GM10266 (cell line): ENCODE results near the gene EPM2A.

Experiments
- DNase-seq: peaks from one replicate; pipeline ENCODE4 v3.0.0; 2012; ENCODE audit errors: extremely low spot score
- CTCF ChIP-seq: IDR thresholded peaks from 2 replicates; pipeline ENCODE4 v1.5.1; 2012; ENCODE audit warnings: mild to moderate bottlenecking, low read depth; ENCODE audit not compliant: control insufficient read depth, insufficient read depth; ENCODE audit errors: missing control alignments

EPM2A gene

GRCh38 chr6:145631374-145631773 lies 103.9 kb downstream of the EPM2A start:
- no peak for TF ChIP-seq CTCF
- DNase-seq, result no peak

- DNase-seq, result no peak
These were observed 104.7 kb downstream of the EPM2A start for GRCh38 chr6:145630598-145630997.

GRCh38 chr6:145629478-145629877 lies 105.8 kb downstream of the EPM2A start:
- no peak for DNase-seq
- TF ChIP-seq CTCF, result no peak

More at GRCh38 chr6:145630598-145630997, 104.7 kb downstream of the EPM2A start:
- no peak for TF ChIP-seq CTCF

GRCh38 chr6:145627451-145627850 lies 107.9 kb downstream of the EPM2A start:
- DNase-seq, result no peak
- no peak for TF ChIP-seq CTCF

GRCh38 chr6:145626857-145627256 lies 108.5 kb downstream of the EPM2A start:
- TF ChIP-seq CTCF, result no peak
- no peak for DNase-seq

- DNase-seq, result no peak
- TF ChIP-seq CTCF, result no peak
These were observed 112.1 kb downstream of the EPM2A start for GRCh38 chr6:145623231-145623630.

- TF ChIP-seq CTCF, result no peak
- no peak for DNase-seq
These were observed 113.5 kb downstream of the EPM2A start for GRCh38 chr6:145621776-145622175.
